Astrocyte of the cerebellum (primary cell): ENCODE results near the gene AGL.
"Not testable (repeated sequence)": the region's sequence is repeated elsewhere in the genome, so short reads cannot be mapped to it uniquely, and the experiment has no call there.

Experiments
- DNase-seq: peaks from one replicate; pipeline ENCODE4 v3.0.0-alpha.2; 2011; ENCODE audit warnings: low read depth
- H3K4me3 ChIP-seq: 2 replicates; pipeline ENCODE4 v1.5.1; 2011; ENCODE audit warnings: mild to moderate bottlenecking, low read depth, low read length, moderate library complexity
- CTCF ChIP-seq: IDR thresholded peaks from 2 replicates; pipeline ENCODE4 v1.5.1; 2012; ENCODE audit warnings: low read length, low read depth, moderate library complexity, mild to moderate bottlenecking; ENCODE audit errors: missing control alignments
- in situ Hi-C: cut with HindIII; loops from 2 replicates; pipeline ENCODE4 v1.10.0; 2017; ENCODE audit warnings: low sequenced_read_pairs

The AGL gene

DNA sequence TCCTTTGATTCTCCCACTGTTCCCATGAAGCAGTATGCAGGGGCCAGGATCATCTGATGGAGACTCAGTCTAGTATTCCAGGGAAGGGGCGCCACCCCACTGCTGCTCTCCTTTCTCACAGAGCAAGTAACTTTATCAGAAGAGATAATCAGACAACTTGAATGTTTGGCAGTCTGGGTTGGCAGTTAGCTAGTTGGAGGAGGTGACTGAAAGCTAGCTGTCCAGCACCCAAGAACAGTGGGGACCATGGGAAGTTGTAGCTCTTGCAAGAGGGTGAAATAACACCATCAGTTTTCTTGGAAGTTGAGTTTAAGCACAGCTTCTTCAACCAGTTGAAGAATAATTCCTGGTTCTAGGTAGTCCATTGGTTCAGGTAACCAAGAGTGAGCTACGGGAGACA, 22.2 kb upstream of the AGL start:
- TF ChIP-seq CTCF = no peak
- no peak for DNase-seq
- in situ Hi-C loops = no loop called here
- no peak overlapping the region for H3K4me3 ChIP-seq

DNA sequence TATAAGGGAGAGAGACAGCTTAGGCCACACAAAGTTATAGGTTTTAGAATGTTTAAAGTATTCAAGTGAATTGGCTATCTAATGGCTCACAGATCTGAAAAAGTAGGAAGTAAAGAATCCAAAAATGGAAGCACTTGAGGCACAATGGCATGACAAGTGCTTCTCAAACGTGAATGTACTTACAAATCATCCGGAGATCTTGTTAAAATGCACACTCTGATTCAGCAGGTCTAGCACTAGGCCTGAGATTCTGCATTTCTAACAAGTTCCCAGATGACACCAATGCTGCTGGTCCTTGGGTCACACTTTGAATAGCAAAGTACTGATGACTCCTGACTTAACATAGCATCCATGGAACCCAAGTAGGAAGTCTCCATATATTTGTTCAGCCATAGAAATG, 20.9 kb upstream of the AGL start:
- TF ChIP-seq CTCF = no peak
- no peak overlapping the region for H3K4me3 ChIP-seq
- no peak for DNase-seq
- in situ Hi-C loops = no loop called here

DNA sequence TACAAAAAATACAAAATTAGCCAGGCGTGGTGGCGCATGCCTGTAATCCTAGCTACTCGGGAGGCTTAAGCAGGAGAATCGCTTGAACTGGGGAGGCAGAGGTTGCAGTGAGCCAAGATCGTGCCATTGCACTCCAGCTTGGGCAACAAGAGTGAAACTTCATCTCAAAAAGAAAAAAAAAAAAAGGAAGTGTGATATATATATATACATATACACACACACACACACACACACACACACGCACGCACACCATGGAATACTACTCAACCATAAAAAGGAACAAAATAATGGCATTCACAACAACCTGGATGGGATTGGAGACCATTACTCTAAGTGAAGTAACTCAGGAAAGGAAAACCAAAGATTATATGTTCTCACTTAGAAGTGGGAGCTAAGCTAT, 16.2 kb upstream of the AGL start:
- H3K4me3 ChIP-seq, in situ Hi-C loops, DNase-seq: not testable (repeated sequence)

GRCh38 chr1:99836171-99837103, 13.7 kb upstream of the AGL start:
- DNase-seq, H3K4me3 ChIP-seq, in situ Hi-C loops: not testable (repeated sequence)

GRCh38 chr1:99840353-99840752, 9.8 kb upstream of the AGL start:
- DNase-seq, in situ Hi-C loops, H3K4me3 ChIP-seq: not testable (repeated sequence)

GRCh38 chr1:99843760-99844159, 6.4 kb upstream of the AGL start:
- in situ Hi-C loops = no loop called here
- TF ChIP-seq CTCF = no peak
- DNase-seq = no peak
- H3K4me3 ChIP-seq = no peak overlapping the region

DNA sequence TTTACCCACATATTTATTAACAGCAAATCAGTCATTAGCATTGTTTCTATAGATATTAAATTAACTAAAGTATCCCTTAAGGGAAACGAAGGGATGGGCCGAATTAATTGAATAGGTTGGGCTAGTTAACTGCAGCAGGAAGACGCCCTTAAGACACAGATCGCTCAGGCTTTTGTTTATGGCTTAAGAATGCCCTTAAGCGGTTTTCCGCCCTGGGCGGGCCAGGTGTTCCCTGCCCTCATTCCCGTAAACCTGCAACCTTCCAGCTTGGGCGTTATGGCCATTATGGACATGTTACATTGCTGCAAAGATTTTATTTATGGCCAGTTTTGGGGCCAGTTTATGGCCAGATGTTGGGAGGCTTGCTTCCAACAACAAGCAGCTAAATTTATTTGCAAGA, 5.0 kb upstream of the AGL start:
- DNase-seq, in situ Hi-C loops: not testable (repeated sequence)

GRCh38 chr1:99849413-99849743, 783 bp upstream of the AGL start:
- H3K4me3 ChIP-seq = peak overlapping the region; percentile 83

More for the DNA sequence above, 5.0 kb upstream of the AGL start:
- H3K4me3 ChIP-seq = not testable (repeated sequence)

More at GRCh38 chr1:99849413-99849743, 783 bp upstream of the AGL start:
- no peak for DNase-seq
- no peak for TF ChIP-seq CTCF
- in situ Hi-C loops = no loop called here
